CD4-positive, alpha-beta T cell (primary cell): ENCODE data around the gene TAS1R3. TPM values are rescaled to one million over a fixed set of nuclear protein-coding genes. Genes with fewer than 3 reads are reported as not detected.

Experiments used
- ATAC-seq: fragments of 200-7000 bp; cut with Tn5 transposase; one replicate; pipeline ENCODE4 v1.10.0; 2022; ENCODE audit warnings: mild to moderate bottlenecking; ENCODE audit not compliant: poor library complexity
- CTCF ChIA-PET: fragments of 350-600 bp; sonication (Branson Sonifier 250); formaldehyde crosslinking; loops from one replicate; lab custom pipeline; 2021; ENCODE audit warnings: antibody characterized with exemption, inconsistent platforms; lab: Charles Lee
- POLR2A ChIA-PET: fragments of 350-600 bp; sonication (Branson Sonifier 250); formaldehyde crosslinking; loops from one replicate; lab custom pipeline; 2021; ENCODE audit warnings: antibody characterized with exemption, inconsistent platforms; lab: Charles Lee
- DNase-seq, 14 experiments: peaks; one replicate each; pipeline ENCODE4 v3.0.0-alpha.2; 2013 to 2020; ENCODE audit warnings: mixed read lengths in 2 of 14
- H3K27ac ChIP-seq, 2 donors: one replicate each; pipeline versions ENCODE4 v1.5.1 to v1.7.0; 2013; ENCODE audit warnings: low read length in 2 of 2, low read depth in 1 of 2, mild to moderate bottlenecking in 1 of 2
- H3K27me3 ChIP-seq, 2 experiments: 1 replicate in 1 of 2; 2 replicates in 1 of 2; pipeline versions ENCODE4 v1.6.1 to v1.7.0; 2013; ENCODE audit warnings: low read length in 2 of 2, control low read depth in 1 of 2, mild to moderate bottlenecking in 1 of 2, moderate library complexity in 1 of 2; ENCODE audit not compliant: insufficient read depth in 2 of 2, control insufficient read depth in 1 of 2
- H3K36me3 ChIP-seq: one replicate; pipeline ENCODE4 v1.6.1; 2013; ENCODE audit warnings: low read length, control low read depth; ENCODE audit not compliant: insufficient read depth
- H3K4me1 ChIP-seq: one replicate; pipeline ENCODE4 v1.6.1; 2013; ENCODE audit warnings: low read length, control low read depth; ENCODE audit not compliant: insufficient read depth
- H3K4me3 ChIP-seq: one replicate; pipeline ENCODE4 v1.5.1; 2013; ENCODE audit warnings: mild to moderate bottlenecking, low read length, moderate library complexity
- H3K9me3 ChIP-seq, 2 experiments: 1 replicate in 1 of 2; 2 replicates in 1 of 2; pipeline versions ENCODE4 v1.6.1 to v1.7.0; 2013; ENCODE audit warnings: low read length in 2 of 2, mild to moderate bottlenecking in 2 of 2, control low read depth in 1 of 2, moderate library complexity in 1 of 2; ENCODE audit not compliant: control insufficient read depth in 1 of 2, insufficient read depth in 1 of 2
- H3K27ac Mint-ChIP-seq: one replicate; pipeline ENCODE4 v1.8.0; 2020; ENCODE audit warnings: mixed read lengths
- H3K27me3 Mint-ChIP-seq: one replicate; pipeline ENCODE4 v1.8.0; 2021; ENCODE audit warnings: mixed read lengths
- H3K36me3 Mint-ChIP-seq: one replicate; pipeline ENCODE4 v1.8.0; 2021; ENCODE audit warnings: low read depth, mixed read lengths
- H3K4me1 Mint-ChIP-seq: one replicate; pipeline ENCODE4 v1.8.0; 2021; ENCODE audit warnings: low read depth, mixed read lengths
- H3K4me3 Mint-ChIP-seq: one replicate; pipeline ENCODE4 v1.8.0; 2020; ENCODE audit warnings: mild to moderate bottlenecking, mixed read lengths
- H3K9me3 Mint-ChIP-seq: one replicate; pipeline ENCODE4 v1.8.0; 2020; ENCODE audit warnings: mixed read lengths
- CTCF ChIP-seq: fragments of 200-600 bp; IDR thresholded peaks from one replicate; pipeline ENCODE4 v1.8.0; 2022; ENCODE audit warnings: antibody characterized with exemption, mild to moderate bottlenecking
- intact Hi-C, 2 experiments: fragments of 100-400 bp; cut with DNase I in 1 of 2; cut with micrococcal nuclease in 1 of 2; formaldehyde crosslinking; loops; one replicate each; pipeline versions ENCODE4 v1.15.1 to v1.9.0; 2023 to 2025; cut with DNase I, micrococcal nuclease
- total RNA-seq, 174 experiments: library from RNA in 2 of 174; stranded (reverse) in 2 of 174; gene quantifications; one replicate each; pipeline ENCODE4 v1.2.3 and lab custom pipeline; 2021 to 2026

Gene TAS1R3
- total RNA-seq, 2 experiments from 2014 or later, result 3.3 to 3.4 TPM

DNA sequence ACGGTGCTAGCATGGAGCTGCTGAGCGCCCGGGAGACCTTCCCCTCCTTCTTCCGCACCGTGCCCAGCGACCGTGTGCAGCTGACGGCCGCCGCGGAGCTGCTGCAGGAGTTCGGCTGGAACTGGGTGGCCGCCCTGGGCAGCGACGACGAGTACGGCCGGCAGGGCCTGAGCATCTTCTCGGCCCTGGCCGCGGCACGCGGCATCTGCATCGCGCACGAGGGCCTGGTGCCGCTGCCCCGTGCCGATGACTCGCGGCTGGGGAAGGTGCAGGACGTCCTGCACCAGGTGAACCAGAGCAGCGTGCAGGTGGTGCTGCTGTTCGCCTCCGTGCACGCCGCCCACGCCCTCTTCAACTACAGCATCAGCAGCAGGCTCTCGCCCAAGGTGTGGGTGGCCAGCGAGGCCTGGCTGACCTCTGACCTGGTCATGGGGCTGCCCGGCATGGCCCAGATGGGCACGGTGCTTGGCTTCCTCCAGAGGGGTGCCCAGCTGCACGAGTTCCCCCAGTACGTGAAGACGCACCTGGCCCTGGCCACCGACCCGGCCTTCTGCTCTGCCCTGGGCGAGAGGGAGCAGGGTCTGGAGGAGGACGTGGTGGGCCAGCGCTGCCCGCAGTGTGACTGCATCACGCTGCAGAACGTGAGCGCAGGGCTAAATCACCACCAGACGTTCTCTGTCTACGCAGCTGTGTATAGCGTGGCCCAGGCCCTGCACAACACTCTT is 1.1 kb downstream of the TAS1R3 start:
- DNase-seq, result no peak
- Histone ChIP-seq H3K27me3 (no peaks in the 10 kb centered on the region), H3K4me3 (no peak overlapping the region), H3K27ac (no peak overlapping the region), H3K36me3 (peaks cover 12% of the 10 kb centered on the region), H3K9me3 (peaks cover 0 to 5% of the 10 kb centered on the region in 2 experiments), H3K4me1 (peaks cover 5% of the 10 kb centered on the region)
- no peaks in the 10 kb centered on the region for H3K36me3 Mint-ChIP-seq
- H3K9me3 Mint-ChIP-seq, result no peaks in the 10 kb centered on the region
- no peak for ATAC-seq
- no peaks in the 10 kb centered on the region for H3K27me3 Mint-ChIP-seq
- no peak for TF ChIP-seq CTCF
- no peak overlapping the region for H3K27ac Mint-ChIP-seq
- intact Hi-C loops, result no loop called here
- no peaks in the 10 kb centered on the region for H3K4me1 Mint-ChIP-seq
- ChIA-PET POLR2A (no interaction called here), CTCF (interaction anchor here (0.6 kb wide), 1 partner anchor 307 kb away, joined by 3 read pairs; no protein-coding TSS in a partner anchor)
- H3K4me3 Mint-ChIP-seq, result no peak overlapping the region

DNA sequence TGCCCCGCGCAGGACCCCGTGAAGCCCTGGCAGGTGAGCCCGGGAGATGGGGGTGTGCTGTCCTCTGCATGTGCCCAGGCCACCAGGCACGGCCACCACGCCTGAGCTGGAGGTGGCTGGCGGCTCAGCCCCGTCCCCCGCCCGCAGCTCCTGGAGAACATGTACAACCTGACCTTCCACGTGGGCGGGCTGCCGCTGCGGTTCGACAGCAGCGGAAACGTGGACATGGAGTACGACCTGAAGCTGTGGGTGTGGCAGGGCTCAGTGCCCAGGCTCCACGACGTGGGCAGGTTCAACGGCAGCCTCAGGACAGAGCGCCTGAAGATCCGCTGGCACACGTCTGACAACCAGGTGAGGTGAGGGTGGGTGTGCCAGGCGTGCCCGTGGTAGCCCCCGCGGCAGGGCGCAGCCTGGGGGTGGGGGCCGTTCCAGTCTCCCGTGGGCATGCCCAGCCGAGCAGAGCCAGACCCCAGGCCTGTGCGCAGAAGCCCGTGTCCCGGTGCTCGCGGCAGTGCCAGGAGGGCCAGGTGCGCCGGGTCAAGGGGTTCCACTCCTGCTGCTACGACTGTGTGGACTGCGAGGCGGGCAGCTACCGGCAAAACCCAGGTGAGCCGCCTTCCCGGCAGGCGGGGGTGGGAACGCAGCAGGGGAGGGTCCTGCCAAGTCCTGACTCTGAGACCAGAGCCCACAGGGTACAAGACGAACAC is 1.8 kb downstream of the TAS1R3 start:
- POLR2A ChIA-PET, result no interaction called here
- Mint-ChIP-seq H3K27me3 (no peaks in the 10 kb centered on the region), H3K27ac (no peak overlapping the region), H3K36me3 (no peaks in the 10 kb centered on the region), H3K4me1 (no peaks in the 10 kb centered on the region), H3K4me3 (no peak overlapping the region), H3K9me3 (no peaks in the 10 kb centered on the region)
- CTCF ChIA-PET, result no interaction called here
- TF ChIP-seq CTCF, result no peak
- H3K9me3 ChIP-seq, result peaks cover 0 to 5% of the 10 kb centered on the region in 2 experiments
- DNase-seq (no peak), ATAC-seq (no peak)
- intact Hi-C loops, result no loop called here
- H3K27ac ChIP-seq, result no peak overlapping the region
- peaks cover 5% of the 10 kb centered on the region for H3K4me1 ChIP-seq
- H3K4me3 ChIP-seq, result no peak overlapping the region
- H3K36me3 ChIP-seq, result peaks cover 7% of the 10 kb centered on the region
- no peaks in the 10 kb centered on the region for H3K27me3 ChIP-seq

DNA sequence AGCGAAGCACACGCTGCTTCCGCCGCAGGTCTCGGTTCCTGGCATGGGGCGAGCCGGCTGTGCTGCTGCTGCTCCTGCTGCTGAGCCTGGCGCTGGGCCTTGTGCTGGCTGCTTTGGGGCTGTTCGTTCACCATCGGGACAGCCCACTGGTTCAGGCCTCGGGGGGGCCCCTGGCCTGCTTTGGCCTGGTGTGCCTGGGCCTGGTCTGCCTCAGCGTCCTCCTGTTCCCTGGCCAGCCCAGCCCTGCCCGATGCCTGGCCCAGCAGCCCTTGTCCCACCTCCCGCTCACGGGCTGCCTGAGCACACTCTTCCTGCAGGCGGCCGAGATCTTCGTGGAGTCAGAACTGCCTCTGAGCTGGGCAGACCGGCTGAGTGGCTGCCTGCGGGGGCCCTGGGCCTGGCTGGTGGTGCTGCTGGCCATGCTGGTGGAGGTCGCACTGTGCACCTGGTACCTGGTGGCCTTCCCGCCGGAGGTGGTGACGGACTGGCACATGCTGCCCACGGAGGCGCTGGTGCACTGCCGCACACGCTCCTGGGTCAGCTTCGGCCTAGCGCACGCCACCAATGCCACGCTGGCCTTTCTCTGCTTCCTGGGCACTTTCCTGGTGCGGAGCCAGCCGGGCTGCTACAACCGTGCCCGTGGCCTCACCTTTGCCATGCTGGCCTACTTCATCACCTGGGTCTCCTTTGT is 2.6 kb downstream of the TAS1R3 start:
- ChIA-PET CTCF (no interaction called here), POLR2A (no interaction called here)
- intact Hi-C loops, result no loop called here
- Histone ChIP-seq H3K27ac (no peak overlapping the region), H3K9me3 (peaks cover 0 to 5% of the 10 kb centered on the region in 2 experiments), H3K4me3 (no peak overlapping the region), H3K27me3 (no peaks in the 10 kb centered on the region), H3K4me1 (peaks cover 5% of the 10 kb centered on the region), H3K36me3 (peaks cover 2% of the 10 kb centered on the region)
- Mint-ChIP-seq H3K4me1 (no peaks in the 10 kb centered on the region), H3K9me3 (no peaks in the 10 kb centered on the region), H3K36me3 (no peaks in the 10 kb centered on the region), H3K4me3 (no peak overlapping the region), H3K27ac (no peak overlapping the region), H3K27me3 (no peaks in the 10 kb centered on the region)
- DNase-seq, result no peak
- TF ChIP-seq CTCF, result no peak
- ATAC-seq, result no peak
